ENCODE measurements around the gene PTPN3.

DNA sequence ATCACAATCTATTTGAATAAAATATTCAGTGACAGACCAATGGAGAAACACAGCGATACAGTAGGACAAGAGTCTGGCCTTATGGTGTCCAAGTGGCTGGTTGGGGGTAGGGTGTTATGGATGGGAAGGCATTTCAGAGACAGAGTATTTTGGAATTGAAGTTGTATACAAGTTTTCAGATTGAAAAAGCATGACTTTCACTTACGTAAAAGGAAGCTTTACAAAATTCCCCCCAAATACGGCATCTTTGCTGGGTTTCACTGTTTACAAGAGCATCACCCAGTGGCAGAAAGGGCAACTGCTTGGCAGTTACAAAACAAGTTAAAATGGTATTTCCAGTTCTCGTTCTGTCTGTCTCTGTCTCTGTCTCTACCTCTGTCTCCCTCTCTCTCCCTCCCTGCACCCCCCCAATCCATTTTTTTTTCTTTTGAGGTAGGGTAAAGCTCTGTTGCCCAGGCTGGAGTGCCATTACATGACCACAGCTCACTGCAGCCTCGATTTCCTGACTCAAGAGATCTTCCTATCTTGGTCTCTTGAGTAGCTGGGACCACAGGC, 86.2 kb downstream of the PTPN3 start:
- TF ChIP-seq TAF1 (IDR thresholded peaks at IDR 0.05; ENCODE audit: borderline replicate concordance, insufficient read depth, low read length) = no peak
- TF ChIP-seq POLR2AphosphoS5 (IDR thresholded peaks at IDR 0.05; ENCODE audit: low read depth, low read length) = no peak
- TF ChIP-seq, protein P1, sequence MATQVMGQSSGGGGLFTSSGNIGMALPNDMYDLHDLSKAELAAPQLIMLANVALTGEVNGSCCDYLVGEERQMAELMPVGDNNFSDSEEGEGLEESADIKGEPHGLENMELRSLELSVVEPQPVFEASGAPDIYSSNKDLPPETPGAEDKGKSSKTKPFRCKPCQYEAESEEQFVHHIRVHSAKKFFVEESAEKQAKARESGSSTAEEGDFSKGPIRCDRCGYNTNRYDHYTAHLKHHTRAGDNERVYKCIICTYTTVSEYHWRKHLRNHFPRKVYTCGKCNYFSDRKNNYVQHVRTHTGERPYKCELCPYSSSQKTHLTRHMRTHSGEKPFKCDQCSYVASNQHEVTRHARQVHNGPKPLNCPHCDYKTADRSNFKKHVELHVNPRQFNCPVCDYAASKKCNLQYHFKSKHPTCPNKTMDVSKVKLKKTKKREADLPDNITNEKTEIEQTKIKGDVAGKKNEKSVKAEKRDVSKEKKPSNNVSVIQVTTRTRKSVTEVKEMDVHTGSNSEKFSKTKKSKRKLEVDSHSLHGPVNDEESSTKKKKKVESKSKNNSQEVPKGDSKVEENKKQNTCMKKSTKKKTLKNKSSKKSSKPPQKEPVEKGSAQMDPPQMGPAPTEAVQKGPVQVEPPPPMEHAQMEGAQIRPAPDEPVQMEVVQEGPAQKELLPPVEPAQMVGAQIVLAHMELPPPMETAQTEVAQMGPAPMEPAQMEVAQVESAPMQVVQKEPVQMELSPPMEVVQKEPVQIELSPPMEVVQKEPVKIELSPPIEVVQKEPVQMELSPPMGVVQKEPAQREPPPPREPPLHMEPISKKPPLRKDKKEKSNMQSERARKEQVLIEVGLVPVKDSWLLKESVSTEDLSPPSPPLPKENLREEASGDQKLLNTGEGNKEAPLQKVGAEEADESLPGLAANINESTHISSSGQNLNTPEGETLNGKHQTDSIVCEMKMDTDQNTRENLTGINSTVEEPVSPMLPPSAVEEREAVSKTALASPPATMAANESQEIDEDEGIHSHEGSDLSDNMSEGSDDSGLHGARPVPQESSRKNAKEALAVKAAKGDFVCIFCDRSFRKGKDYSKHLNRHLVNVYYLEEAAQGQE (IDR thresholded peaks at IDR 0.05; ENCODE audit: insufficient read depth in 1 of 2, low read depth in 2 of 2, low read length in 2 of 2) = no peak
- TF ChIP-seq SIN3A (IDR thresholded peaks at IDR 0.05; ENCODE audit: borderline replicate concordance, insufficient read depth, low read length) = no peak
